HCT116 (cell line): ENCODE measurements around the gene ADAMTS20. TPM values are rescaled to one million over a fixed set of nuclear protein-coding genes. Genes with fewer than 3 reads are reported as not detected.

Experiments used
- ATAC-seq: fragments of 200-7000 bp; cut with Tn5 transposase; 2 replicates; pipeline ENCODE4 v1.9.1; 2020; ENCODE audit warnings: mild to moderate bottlenecking, moderate library complexity
- BruUV-seq: library from RNA; stranded (reverse); fragments of 400-500 nt; replicated peaks from 2 replicates; lab custom pipeline; 2021; lab: Mats Ljungman, UMichigan
- CTCF ChIA-PET: fragments of 300-600 bp; sonication (Branson Sonifier 250); formaldehyde crosslinking; loops from one replicate; lab custom pipeline; 2021; ENCODE audit warnings: antibody characterized with exemption; lab: Charles Lee
- POLR2A ChIA-PET: fragments of 300-600, 350-600 bp; sonication (Branson Sonifier 250); formaldehyde crosslinking; loops from one replicate; lab custom pipeline; 2021; ENCODE audit warnings: antibody characterized with exemption; lab: Charles Lee
- RAD21 ChIA-PET, 2 experiments: fragments of 300-600 bp; sonication (Branson Sonifier 250); formaldehyde crosslinking; loops; one replicate each; lab custom pipeline; 2023; ENCODE audit warnings: low total read pairs in 2 of 2; ENCODE audit not compliant: uncharacterized antibody in 2 of 2, unreplicated experiment in 2 of 2, low non-redundant PET in 1 of 2; lab: Charles Lee
- DNase-seq: peaks from one replicate; pipeline ENCODE4 v3.0.0-alpha.2; 2010; ENCODE audit warnings: low read depth, low spot score
- H2AFZ ChIP-seq: fragments of 200-600 bp; shearing (Covaris generic), sonication (generic); 2 replicates; pipeline ENCODE4 v1.6.1; 2017; ENCODE audit warnings: low read depth, mixed run types, mixed read lengths, antibody characterized with exemption, low read length; ENCODE audit not compliant: poor library complexity, severe bottlenecking
- H3K27ac ChIP-seq: 2 replicates; pipeline ENCODE4 v1.5.1; 2012; ENCODE audit warnings: low read depth, low read length
- H3K27me3 ChIP-seq: fragments of 200-600 bp; sonication (generic); 2 replicates; pipeline ENCODE4 v1.6.1; 2016; ENCODE audit warnings: mixed run types, low read length, mixed read lengths; ENCODE audit not compliant: insufficient read depth
- H3K36me3 ChIP-seq, 2 experiments: fragments of 200-500 bp in 1 of 2; fragments of 200-600 bp in 1 of 2; sonication (Bioruptor generic) in 1 of 2; sonication (generic) in 1 of 2; 2 replicates each; pipeline versions ENCODE4 v1.5.1 to v1.6.1; 2014 to 2016; ENCODE audit warnings: low read length in 2 of 2, inconsistent platforms in 1 of 2, mixed read lengths in 1 of 2, mixed run types in 1 of 2; ENCODE audit not compliant: insufficient read depth in 2 of 2, control insufficient read depth in 1 of 2
- H3K4me1 ChIP-seq, 2 experiments: fragments of 200-600 bp in 1 of 2; sonication (generic) in 1 of 2; 2 replicates each; pipeline versions ENCODE4 v1.5.1 to v1.6.1; 2012 to 2017; ENCODE audit warnings: low read length in 2 of 2, inconsistent platforms in 1 of 2, mild to moderate bottlenecking in 1 of 2, mixed read lengths in 1 of 2, mixed run types in 1 of 2, moderate library complexity in 1 of 2; ENCODE audit not compliant: insufficient read depth in 2 of 2, control insufficient read depth in 1 of 2
- H3K4me2 ChIP-seq: fragments of 200-600 bp; sonication (generic); 2 replicates; pipeline ENCODE4 v1.6.1; 2017; ENCODE audit warnings: mixed run types, low read length, mixed read lengths
- H3K4me3 ChIP-seq, 2 experiments: fragments of 200-600 bp in 1 of 2; sonication (generic) in 1 of 2; replicated peaks in 1 of 2; 2 replicates each; pipeline ENCODE4 v1.5.1; 2011 to 2016; ENCODE audit warnings: low read length in 2 of 2, control low read depth in 1 of 2, low read depth in 1 of 2, mild to moderate bottlenecking in 1 of 2, mixed read lengths in 1 of 2, mixed run types in 1 of 2
- H3K79me2 ChIP-seq: fragments of 200-600 bp; sonication (generic); 2 replicates; pipeline ENCODE4 v1.6.1; 2017; ENCODE audit warnings: mild to moderate bottlenecking, mixed run types, low read length, moderate library complexity, mixed read lengths; ENCODE audit not compliant: insufficient read depth
- H3K9ac ChIP-seq: fragments of 200-600 bp; sonication (generic); 2 replicates; pipeline ENCODE4 v1.6.1; 2016; ENCODE audit warnings: low read length, mixed read lengths
- H3K9me2 ChIP-seq: fragments of 200-600 bp; sonication (generic), shearing (Covaris generic); 2 replicates; pipeline ENCODE4 v1.6.1; 2017; ENCODE audit warnings: mixed run types, mild to moderate bottlenecking, moderate library complexity; ENCODE audit not compliant: insufficient read depth
- H3K9me3 ChIP-seq, 2 experiments: fragments of 200-500 bp in 1 of 2; fragments of 200-600 bp in 1 of 2; sonication (Bioruptor generic) in 1 of 2; sonication (generic) in 1 of 2; 2 replicates each; pipeline ENCODE4 v1.6.1; 2014 to 2017; ENCODE audit warnings: low read length in 2 of 2, mixed read lengths in 2 of 2, inconsistent platforms in 1 of 2, low read depth in 1 of 2, mild to moderate bottlenecking in 1 of 2, mixed run types in 1 of 2, moderate library complexity in 1 of 2; ENCODE audit not compliant: control insufficient read depth in 1 of 2, insufficient read depth in 1 of 2
- H4K20me1 ChIP-seq: fragments of 200-600 bp; sonication (generic), shearing (Covaris generic); 2 replicates; pipeline ENCODE4 v1.6.1; 2017; ENCODE audit warnings: mixed run types, mild to moderate bottlenecking, moderate library complexity; ENCODE audit not compliant: insufficient read depth
- EZH2 ChIP-seq: fragments of 200-600 bp; sonication (generic); IDR thresholded peaks from 2 replicates; pipeline ENCODE4 v1.6.1; 2017; ENCODE audit warnings: antibody characterized with exemption, mixed run types
- RAD21 ChIP-seq: IDR thresholded peaks from 2 replicates; pipeline ENCODE4 v1.6.1; 2012; ENCODE audit warnings: low read depth, mild to moderate bottlenecking
- intact Hi-C: fragments of 100-400 bp; cut with micrococcal nuclease; formaldehyde crosslinking; loops from 2 replicates; pipeline ENCODE4 v1.10.0; 2022
- total RNA-seq: library from RNA; stranded (reverse); gene quantifications from one replicate; pipeline ENCODE4 v1.2.1, GENCODE V29; 2021; ENCODE audit not compliant: unreplicated experiment
- TF ChIP-seq, protein P1 (sequence below): IDR thresholded peaks from 2 replicates; pipeline ENCODE4 v1.6.1; 2012; ENCODE audit warnings: low read depth
- TF ChIP-seq, protein P2 (sequence below): IDR thresholded peaks from 2 replicates; pipeline ENCODE4 v1.6.1; 2012

Gene ADAMTS20
- total RNA-seq, 1 experiment from 2014 or later = not detected

DNA sequence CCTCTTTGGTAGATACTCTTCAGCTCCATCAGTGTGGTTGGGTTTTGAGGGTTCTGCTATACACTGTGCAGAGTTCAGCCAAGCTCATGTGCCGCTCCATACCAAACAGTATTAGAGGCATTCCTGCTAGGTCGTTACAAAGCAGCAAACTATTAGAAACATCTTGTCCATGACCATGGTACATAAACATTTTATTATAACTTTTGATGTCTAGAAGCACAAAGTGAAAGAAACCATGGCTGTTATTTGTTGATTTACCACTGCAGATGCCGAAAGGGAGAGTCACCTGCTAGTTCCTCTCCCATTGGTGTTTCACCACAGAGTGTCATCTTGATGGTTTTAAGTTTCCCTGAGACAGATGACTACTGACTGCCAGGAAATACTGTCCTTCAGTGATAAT, 242.0 kb downstream of the ADAMTS20 start (continued):
- TF ChIP-seq, protein P1, sequence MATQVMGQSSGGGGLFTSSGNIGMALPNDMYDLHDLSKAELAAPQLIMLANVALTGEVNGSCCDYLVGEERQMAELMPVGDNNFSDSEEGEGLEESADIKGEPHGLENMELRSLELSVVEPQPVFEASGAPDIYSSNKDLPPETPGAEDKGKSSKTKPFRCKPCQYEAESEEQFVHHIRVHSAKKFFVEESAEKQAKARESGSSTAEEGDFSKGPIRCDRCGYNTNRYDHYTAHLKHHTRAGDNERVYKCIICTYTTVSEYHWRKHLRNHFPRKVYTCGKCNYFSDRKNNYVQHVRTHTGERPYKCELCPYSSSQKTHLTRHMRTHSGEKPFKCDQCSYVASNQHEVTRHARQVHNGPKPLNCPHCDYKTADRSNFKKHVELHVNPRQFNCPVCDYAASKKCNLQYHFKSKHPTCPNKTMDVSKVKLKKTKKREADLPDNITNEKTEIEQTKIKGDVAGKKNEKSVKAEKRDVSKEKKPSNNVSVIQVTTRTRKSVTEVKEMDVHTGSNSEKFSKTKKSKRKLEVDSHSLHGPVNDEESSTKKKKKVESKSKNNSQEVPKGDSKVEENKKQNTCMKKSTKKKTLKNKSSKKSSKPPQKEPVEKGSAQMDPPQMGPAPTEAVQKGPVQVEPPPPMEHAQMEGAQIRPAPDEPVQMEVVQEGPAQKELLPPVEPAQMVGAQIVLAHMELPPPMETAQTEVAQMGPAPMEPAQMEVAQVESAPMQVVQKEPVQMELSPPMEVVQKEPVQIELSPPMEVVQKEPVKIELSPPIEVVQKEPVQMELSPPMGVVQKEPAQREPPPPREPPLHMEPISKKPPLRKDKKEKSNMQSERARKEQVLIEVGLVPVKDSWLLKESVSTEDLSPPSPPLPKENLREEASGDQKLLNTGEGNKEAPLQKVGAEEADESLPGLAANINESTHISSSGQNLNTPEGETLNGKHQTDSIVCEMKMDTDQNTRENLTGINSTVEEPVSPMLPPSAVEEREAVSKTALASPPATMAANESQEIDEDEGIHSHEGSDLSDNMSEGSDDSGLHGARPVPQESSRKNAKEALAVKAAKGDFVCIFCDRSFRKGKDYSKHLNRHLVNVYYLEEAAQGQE = no peak

DNA sequence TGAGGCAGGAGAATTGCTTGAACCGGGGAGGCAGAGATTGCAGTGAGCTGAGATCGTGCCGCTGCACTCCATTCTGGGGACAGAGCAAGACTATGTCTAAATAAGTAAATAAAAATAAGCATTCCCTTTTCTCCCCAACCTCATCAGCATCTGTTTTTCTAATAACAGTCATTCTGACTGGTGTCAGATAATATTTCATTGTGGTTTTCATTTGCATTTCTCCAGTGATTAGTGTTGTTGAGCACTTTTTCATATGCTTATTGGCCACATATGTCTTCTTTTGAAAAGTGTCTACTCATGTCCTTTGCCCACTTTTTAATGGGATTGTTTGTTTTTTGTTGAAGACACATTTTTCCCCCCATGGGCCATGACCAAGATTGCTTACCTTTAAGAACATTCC, 243.2 kb downstream of the ADAMTS20 start:
- H3K4me2 ChIP-seq = no peak overlapping the region
- H4K20me1 ChIP-seq = no peaks in the 10 kb centered on the region
- DNase-seq = no peak
- intact Hi-C loops = no loop called here
- no peaks in the 10 kb centered on the region for H3K9me2 ChIP-seq
- H3K27ac ChIP-seq = no peak overlapping the region
- H3K79me2 ChIP-seq = no peaks in the 10 kb centered on the region
- H3K36me3 ChIP-seq = no peaks in the 10 kb centered on the region
- no peak for ATAC-seq
- H3K4me3 ChIP-seq = no peak overlapping the region
- CTCF ChIA-PET = no interaction called here
- no peaks in the 10 kb centered on the region for H3K27me3 ChIP-seq
- H3K9me3 ChIP-seq = no peaks in the 10 kb centered on the region
- no peak overlapping the region for H2AFZ ChIP-seq
- H3K9ac ChIP-seq = no peak overlapping the region
- TF ChIP-seq, protein P2, sequence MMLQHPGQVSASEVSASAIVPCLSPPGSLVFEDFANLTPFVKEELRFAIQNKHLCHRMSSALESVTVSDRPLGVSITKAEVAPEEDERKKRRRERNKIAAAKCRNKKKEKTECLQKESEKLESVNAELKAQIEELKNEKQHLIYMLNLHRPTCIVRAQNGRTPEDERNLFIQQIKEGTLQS = no peak
- TF ChIP-seq, all 23 proteins: peak for 0
- H3K4me1 ChIP-seq = no peaks in the 10 kb centered on the region
- POLR2A ChIA-PET = no interaction called here
- BruUV-seq = no TSS peak
- RAD21 ChIA-PET = no interaction called here

DNA sequence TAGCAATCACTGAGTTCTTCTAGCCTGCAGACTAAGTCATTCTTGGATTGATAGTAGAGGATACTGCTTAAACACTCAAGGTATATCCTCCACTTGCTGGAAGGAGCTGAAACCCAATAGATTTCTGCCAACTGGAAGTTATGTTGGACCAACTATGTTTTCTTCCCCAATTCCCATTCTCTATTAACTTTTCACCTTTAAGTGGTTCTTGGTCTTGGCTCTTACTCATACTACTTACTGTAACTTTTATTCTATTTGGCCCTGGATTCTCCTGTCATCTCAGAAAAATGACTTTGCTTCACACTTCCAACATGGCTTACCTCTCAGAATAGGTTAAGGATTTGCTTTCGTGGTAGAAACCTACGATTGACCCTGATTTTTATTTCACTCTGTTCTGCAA, 244.9 kb downstream of the ADAMTS20 start:
- H3K36me3 ChIP-seq = no peaks in the 10 kb centered on the region
- H3K27ac ChIP-seq = no peak overlapping the region
- DNase-seq (no peak), ATAC-seq (no peak)
- no peak for TF ChIP-seq EZH2
- no peak for TF ChIP-seq RAD21
- H3K4me1 ChIP-seq = no peaks in the 10 kb centered on the region
- RAD21 ChIA-PET = no interaction called here
- no TSS peak for BruUV-seq
- H4K20me1 ChIP-seq = no peaks in the 10 kb centered on the region
- H3K9me2 ChIP-seq = no peaks in the 10 kb centered on the region
- CTCF ChIA-PET = no interaction called here
- no peak overlapping the region for H3K4me2 ChIP-seq
- H3K9me3 ChIP-seq = no peaks in the 10 kb centered on the region
- H3K79me2 ChIP-seq = no peaks in the 10 kb centered on the region
- no peak overlapping the region for H3K9ac ChIP-seq
- POLR2A ChIA-PET = no interaction called here
- H2AFZ ChIP-seq = no peak overlapping the region
- H3K4me3 ChIP-seq = no peak overlapping the region
- H3K27me3 ChIP-seq = no peaks in the 10 kb centered on the region
- intact Hi-C loops = no loop called here
